Rectal smooth muscle tissue (tissue), 1 donor: Measurements from ENCODE around the gene SDK1.

Experiments
- H3K27ac ChIP-seq: one replicate; pipeline ENCODE4 v1.7.0; 2013; ENCODE audit warnings: low read depth, low read length, inconsistent platforms
- H3K27me3 ChIP-seq: one replicate; pipeline ENCODE4 v1.7.0; 2013; ENCODE audit warnings: low read length; ENCODE audit not compliant: control insufficient read depth, insufficient read depth
- H3K36me3 ChIP-seq: one replicate; pipeline ENCODE4 v1.7.0; 2013; ENCODE audit warnings: low read length; ENCODE audit not compliant: control insufficient read depth, insufficient read depth
- H3K4me1 ChIP-seq: one replicate; pipeline ENCODE4 v1.7.0; 2013; ENCODE audit warnings: low read length; ENCODE audit not compliant: control insufficient read depth, insufficient read depth
- H3K4me3 ChIP-seq: one replicate; pipeline ENCODE4 v1.7.0; 2013; ENCODE audit warnings: low read length
- H3K9ac ChIP-seq: one replicate; pipeline ENCODE4 v1.7.0; 2013; ENCODE audit warnings: low read length

SDK1 gene

GRCh38 chr7:3605222-3605621 lies 304.2 kb downstream of the SDK1 start:
- Histone ChIP-seq H3K27me3 (no peaks in the 10 kb centered on the region), H3K4me1 (no peaks in the 10 kb centered on the region), H3K4me3 (no peak overlapping the region), H3K9ac (no peak overlapping the region), H3K27ac (no peak overlapping the region), H3K36me3 (no peaks in the 10 kb centered on the region)

GRCh38 chr7:3606436-3606835 lies 305.4 kb downstream of the SDK1 start:
- Histone ChIP-seq H3K27ac (no peak overlapping the region), H3K4me3 (no peak overlapping the region), H3K27me3 (no peaks in the 10 kb centered on the region), H3K9ac (no peak overlapping the region), H3K36me3 (no peaks in the 10 kb centered on the region), H3K4me1 (no peaks in the 10 kb centered on the region)

- Histone ChIP-seq H3K9ac (no peak overlapping the region), H3K27ac (no peak overlapping the region), H3K27me3 (no peaks in the 10 kb centered on the region), H3K4me3 (no peak overlapping the region), H3K36me3 (no peaks in the 10 kb centered on the region), H3K4me1 (no peaks in the 10 kb centered on the region)
Measured at GRCh38 chr7:3607847-3608246, 306.8 kb downstream of the SDK1 start.

- H3K4me1 ChIP-seq = no peaks in the 10 kb centered on the region
- no peak overlapping the region for H3K4me3 ChIP-seq
- no peaks in the 10 kb centered on the region for H3K36me3 ChIP-seq
- H3K27me3 ChIP-seq = no peaks in the 10 kb centered on the region
- no peak overlapping the region for H3K9ac ChIP-seq
- H3K27ac ChIP-seq = no peak overlapping the region
Measured at GRCh38 chr7:3616306-3616705, 315.3 kb downstream of the SDK1 start.

- H3K4me1 ChIP-seq = no peaks in the 10 kb centered on the region
- H3K9ac ChIP-seq = no peak overlapping the region
- H3K27me3 ChIP-seq = no peaks in the 10 kb centered on the region
- H3K27ac ChIP-seq = no peak overlapping the region
- H3K4me3 ChIP-seq = no peak overlapping the region
- H3K36me3 ChIP-seq = no peaks in the 10 kb centered on the region
Measured at GRCh38 chr7:3630081-3630480, 329.0 kb downstream of the SDK1 start.

GRCh38 chr7:3634396-3634795 lies 333.3 kb downstream of the SDK1 start:
- no peak overlapping the region for H3K9ac ChIP-seq
- no peak overlapping the region for H3K27ac ChIP-seq
- no peaks in the 10 kb centered on the region for H3K27me3 ChIP-seq
- no peaks in the 10 kb centered on the region for H3K4me1 ChIP-seq
- no peaks in the 10 kb centered on the region for H3K36me3 ChIP-seq
- H3K4me3 ChIP-seq = no peak overlapping the region

GRCh38 chr7:3636131-3636860 lies 335.2 kb downstream of the SDK1 start:
- H3K27ac ChIP-seq = no peak overlapping the region
- no peaks in the 10 kb centered on the region for H3K4me1 ChIP-seq
- H3K27me3 ChIP-seq = no peaks in the 10 kb centered on the region
- no peak overlapping the region for H3K4me3 ChIP-seq
- H3K9ac ChIP-seq = no peak overlapping the region
- H3K36me3 ChIP-seq = no peaks in the 10 kb centered on the region

- Histone ChIP-seq H3K27me3 (no peaks in the 10 kb centered on the region), H3K36me3 (no peaks in the 10 kb centered on the region), H3K9ac (no peak overlapping the region), H3K4me3 (no peak overlapping the region), H3K4me1 (no peaks in the 10 kb centered on the region), H3K27ac (no peak overlapping the region)
Measured at GRCh38 chr7:3639253-3639652, 338.2 kb downstream of the SDK1 start.

GRCh38 chr7:3641582-3641981 lies 340.5 kb downstream of the SDK1 start:
- Histone ChIP-seq H3K27ac (no peak overlapping the region), H3K4me1 (no peaks in the 10 kb centered on the region), H3K27me3 (no peaks in the 10 kb centered on the region), H3K9ac (no peak overlapping the region), H3K36me3 (no peaks in the 10 kb centered on the region), H3K4me3 (no peak overlapping the region)

GRCh38 chr7:3643091-3643490 lies 342.0 kb downstream of the SDK1 start:
- no peak overlapping the region for H3K9ac ChIP-seq
- no peak overlapping the region for H3K27ac ChIP-seq

GRCh38 chr7:3648276-3648675 lies 347.2 kb downstream of the SDK1 start:
- H3K4me3 ChIP-seq = no peak overlapping the region
- no peak overlapping the region for H3K9ac ChIP-seq
- H3K27me3 ChIP-seq = no peaks in the 10 kb centered on the region
- no peak overlapping the region for H3K27ac ChIP-seq
- H3K36me3 ChIP-seq = no peaks in the 10 kb centered on the region
- no peaks in the 10 kb centered on the region for H3K4me1 ChIP-seq

More at GRCh38 chr7:3643091-3643490, 342.0 kb downstream of the SDK1 start:
- Histone ChIP-seq H3K4me1 (no peaks in the 10 kb centered on the region), H3K36me3 (no peaks in the 10 kb centered on the region), H3K4me3 (no peak overlapping the region), H3K27me3 (no peaks in the 10 kb centered on the region)

GRCh38 chr7:3649250-3649649 lies 348.2 kb downstream of the SDK1 start:
- H3K27ac ChIP-seq = no peak overlapping the region
- no peaks in the 10 kb centered on the region for H3K27me3 ChIP-seq
- no peaks in the 10 kb centered on the region for H3K36me3 ChIP-seq
- H3K4me1 ChIP-seq = no peaks in the 10 kb centered on the region
- no peak overlapping the region for H3K4me3 ChIP-seq
- H3K9ac ChIP-seq = no peak overlapping the region

- Histone ChIP-seq H3K4me3 (no peak overlapping the region), H3K4me1 (no peaks in the 10 kb centered on the region), H3K36me3 (no peaks in the 10 kb centered on the region), H3K9ac (no peak overlapping the region), H3K27me3 (no peaks in the 10 kb centered on the region), H3K27ac (no peak overlapping the region)
Measured at GRCh38 chr7:3649678-3650440, 348.8 kb downstream of the SDK1 start.
